DOHH2 (cell line): Measurements from ENCODE around the gene NTNG2.

Experiments
- H3F3A ChIP-seq: fragments of 200-600 bp; sonication (generic), shearing (Covaris generic); 2 replicates; pipeline ENCODE4 v1.6.0; 2016; ENCODE audit warnings: antibody characterized with exemption, mild to moderate bottlenecking; ENCODE audit not compliant: control insufficient read depth, insufficient read depth
- H3K27ac ChIP-seq: fragments of 200-600 bp; sonication (generic); 2 replicates; pipeline ENCODE4 v1.5.1; 2014; ENCODE audit warnings: low read depth, mild to moderate bottlenecking, low read length, moderate library complexity
- H3K27me3 ChIP-seq: fragments of 200-600 bp; sonication (generic); 2 replicates; pipeline ENCODE4 v1.6.1; 2014; ENCODE audit warnings: mild to moderate bottlenecking, low read length, mixed read lengths; ENCODE audit not compliant: control insufficient read depth
- H3K36me3 ChIP-seq: fragments of 200-600 bp; sonication (generic); 2 replicates; pipeline ENCODE4 v1.6.1; 2014; ENCODE audit warnings: mild to moderate bottlenecking, low read length, moderate library complexity, mixed read lengths; ENCODE audit not compliant: control insufficient read depth
- H3K4me1 ChIP-seq: fragments of 200-600 bp; sonication (generic); 2 replicates; pipeline ENCODE4 v1.6.1; 2014; ENCODE audit warnings: mild to moderate bottlenecking, low read length, mixed read lengths; ENCODE audit not compliant: control insufficient read depth
- H3K4me2 ChIP-seq: fragments of 200-600 bp; sonication (generic); 2 replicates; pipeline ENCODE4 v1.6.0; 2014; ENCODE audit warnings: mild to moderate bottlenecking, low read length, moderate library complexity
- H3K4me3 ChIP-seq: fragments of 200-600 bp; sonication (generic); 2 replicates; pipeline ENCODE4 v1.5.1; 2014; ENCODE audit warnings: mild to moderate bottlenecking, low read length, mixed read lengths
- H3K79me2 ChIP-seq: fragments of 200-600 bp; sonication (generic); 2 replicates; pipeline ENCODE4 v1.6.1; 2014; ENCODE audit warnings: mild to moderate bottlenecking, low read length, mixed read lengths; ENCODE audit not compliant: control insufficient read depth
- H3K9me2 ChIP-seq: fragments of 200-600 bp; sonication (generic); replicated peaks from 2 replicates; pipeline ENCODE4 v1.6.1; 2014; ENCODE audit warnings: mild to moderate bottlenecking, low read length, mixed read lengths; ENCODE audit not compliant: control insufficient read depth
- H3K9me3 ChIP-seq: fragments of 200-600 bp; sonication (generic); 2 replicates; pipeline ENCODE4 v1.6.1; 2014; ENCODE audit warnings: antibody characterized with exemption, low read length, mixed read lengths; ENCODE audit not compliant: control insufficient read depth, insufficient read depth
- H4K20me1 ChIP-seq: fragments of 200-600 bp; sonication (generic); 2 replicates; pipeline ENCODE4 v1.6.0; 2014; ENCODE audit warnings: low read depth, mild to moderate bottlenecking, antibody characterized with exemption, low read length, moderate library complexity; ENCODE audit not compliant: control insufficient read depth, insufficient read depth
- CTCF ChIP-seq: fragments of 200-600 bp; sonication (generic); IDR thresholded peaks from one replicate; pipeline ENCODE4 v1.5.1; 2014; ENCODE audit warnings: antibody characterized with exemption, mild to moderate bottlenecking, low read depth, low read length; ENCODE audit not compliant: poor library complexity, severe bottlenecking
- EZH2phosphoT487 ChIP-seq: fragments of 200-600 bp; sonication (generic); IDR thresholded peaks from 2 replicates; pipeline ENCODE4 v1.6.1; 2017; ENCODE audit warnings: borderline replicate concordance, mild to moderate bottlenecking, antibody characterized with exemption, low read length, moderate library complexity, mixed read lengths

NTNG2 gene

DNA sequence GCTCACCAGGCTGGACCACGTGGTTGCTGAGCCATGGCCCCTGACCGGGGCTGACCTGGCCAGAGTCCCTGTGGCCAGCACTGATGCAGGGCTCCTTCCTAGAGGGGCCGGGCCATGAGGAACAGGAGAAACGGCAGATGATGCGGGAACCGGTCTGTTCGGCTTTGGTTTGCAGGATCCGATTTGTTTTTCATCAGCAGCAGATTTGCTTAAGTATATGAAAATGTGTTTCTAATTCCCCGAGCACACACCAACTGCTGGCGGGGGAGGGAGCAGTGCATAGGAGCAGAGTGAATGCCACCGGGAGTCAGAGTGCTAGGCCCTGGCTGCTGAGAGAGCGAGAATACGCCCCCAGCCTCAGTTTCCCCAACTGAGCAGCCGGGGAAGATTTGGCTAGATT, 13.6 kb downstream of the NTNG2 start:
- Histone ChIP-seq H3K4me1 (no peaks in the 10 kb centered on the region), H3K9me3 (no peaks in the 10 kb centered on the region), H3K9me2 (no peaks in the 10 kb centered on the region), H3F3A (no peaks in the 10 kb centered on the region), H4K20me1 (no peaks in the 10 kb centered on the region), H3K4me2 (no peak overlapping the region), H3K79me2 (no peaks in the 10 kb centered on the region), H3K4me3 (no peak overlapping the region), H3K27ac (no peak overlapping the region), H3K27me3 (0 out of 2 replicates have a peak, but pooled peaks cover 3% of the 10 kb centered on the region), H3K36me3 (no peaks in the 10 kb centered on the region)
- TF ChIP-seq CTCF: no peak
- no peak for TF ChIP-seq EZH2phosphoT487

DNA sequence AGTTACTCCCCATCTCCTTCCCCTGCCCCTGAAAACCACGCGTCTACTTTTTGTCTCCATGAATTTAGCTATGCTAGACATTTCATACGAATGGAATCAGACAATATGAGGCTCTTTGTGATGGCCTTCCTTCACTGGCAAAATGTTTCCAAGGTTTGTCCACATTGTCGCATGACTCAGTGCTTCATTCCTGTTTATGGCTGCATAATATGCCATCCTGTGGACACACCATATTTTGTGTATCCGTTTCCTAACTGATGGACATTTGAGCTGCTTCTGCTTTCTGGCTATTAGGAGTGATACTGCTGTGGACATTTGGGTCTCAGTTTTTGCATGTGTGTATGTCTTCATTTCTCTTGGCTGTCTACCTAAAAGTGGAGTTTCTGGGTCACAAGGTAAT, 14.5 kb downstream of the NTNG2 start:
- no peak for TF ChIP-seq CTCF
- TF ChIP-seq EZH2phosphoT487: no peak
- 0 out of 2 replicates have a peak, but pooled peaks cover 3% of the 10 kb centered on the region for H3K27me3 ChIP-seq
- no peaks in the 10 kb centered on the region for H3F3A ChIP-seq
- H3K4me3 ChIP-seq: no peak overlapping the region
- H3K36me3 ChIP-seq: no peaks in the 10 kb centered on the region
- no peaks in the 10 kb centered on the region for H3K4me1 ChIP-seq
- no peaks in the 10 kb centered on the region for H3K79me2 ChIP-seq
- H3K27ac ChIP-seq: no peak overlapping the region
- H3K9me2 ChIP-seq: no peaks in the 10 kb centered on the region
- no peaks in the 10 kb centered on the region for H3K9me3 ChIP-seq
- no peak overlapping the region for H3K4me2 ChIP-seq
- H4K20me1 ChIP-seq: no peaks in the 10 kb centered on the region

DNA sequence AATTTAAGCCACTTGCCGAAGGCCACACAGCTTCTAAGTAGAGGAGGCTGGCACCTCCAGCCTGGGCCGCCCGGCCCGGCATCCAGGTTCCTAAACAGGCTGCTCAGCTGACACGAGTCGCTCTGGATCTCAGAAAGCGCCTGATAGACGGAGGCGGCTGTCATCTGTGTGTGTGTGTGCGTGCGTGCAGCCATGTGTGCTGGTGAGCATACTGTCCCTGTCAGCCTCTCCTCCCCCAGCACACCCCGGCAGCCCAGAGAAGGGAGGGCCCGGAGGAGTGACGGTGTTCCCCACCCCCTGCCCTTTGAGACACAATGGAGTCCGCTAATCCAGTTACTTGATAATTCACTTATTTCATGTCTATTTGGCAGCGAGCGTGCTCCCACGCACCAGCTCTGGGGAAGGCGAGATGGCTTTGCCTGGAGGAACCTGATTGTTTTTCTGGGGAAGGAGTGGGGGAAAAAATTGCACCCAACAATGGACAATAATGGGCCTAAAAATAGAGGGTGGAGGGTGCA, 20.0 kb downstream of the NTNG2 start:
- TF ChIP-seq EZH2phosphoT487: no peak
- no peak for TF ChIP-seq CTCF
- H3K27ac ChIP-seq: no peak overlapping the region
- no peaks in the 10 kb centered on the region for H3K79me2 ChIP-seq
- H3K36me3 ChIP-seq: no peaks in the 10 kb centered on the region
- no peaks in the 10 kb centered on the region for H3K9me3 ChIP-seq
- peaks cover 22% of the 10 kb centered on the region for H3K27me3 ChIP-seq
- no peaks in the 10 kb centered on the region for H3F3A ChIP-seq
- no peaks in the 10 kb centered on the region for H3K9me2 ChIP-seq
- H4K20me1 ChIP-seq: no peaks in the 10 kb centered on the region
- H3K4me3 ChIP-seq: no peak overlapping the region
- peaks cover 7% of the 10 kb centered on the region for H3K4me1 ChIP-seq
- no peak overlapping the region for H3K4me2 ChIP-seq
